H1 (cell line): ENCODE results near the gene CDON. TPM values are rescaled to one million over a fixed set of nuclear protein-coding genes. Genes with fewer than 3 reads are reported as not detected.

Experiments used
- CTCF ChIA-PET: fragments of 300-600 bp; sonication (Branson Sonifier 250); formaldehyde crosslinking; loops from one replicate; lab custom pipeline; 2021; ENCODE audit not compliant: partially characterized antibody; lab: Charles Lee
- POLR2A ChIA-PET: fragments of 300-600 bp; sonication (Branson Sonifier 250); formaldehyde crosslinking; loops from one replicate; lab custom pipeline; 2021; ENCODE audit warnings: inconsistent platforms; ENCODE audit not compliant: partially characterized antibody; lab: Charles Lee
- DNase-seq, 2 experiments: peaks; one replicate each; pipeline versions ENCODE4 v3.0.0 to v3.0.0-alpha.2; 2010 to 2022; ENCODE audit warnings: low spot score in 2 of 2, low read depth in 1 of 2, mixed read lengths in 1 of 2
- FAIRE-seq: peaks from 2 replicates; lab custom pipeline; 2011; peaks lifted over from hg19 to GRCh38; lab: Jason Lieb, UNC
- H2AFZ ChIP-seq: 2 replicates; pipeline ENCODE4 v1.8.1; 2012; ENCODE audit warnings: low read length, inconsistent platforms
- H2AK5ac ChIP-seq: 2 replicates; pipeline ENCODE4 v1.6.1; 2013; ENCODE audit warnings: low read depth, low read length
- H2BK120ac ChIP-seq: replicated peaks from 2 replicates; pipeline ENCODE3; 2013; ENCODE audit warnings: low read depth, low read length, inconsistent platforms
- H2BK12ac ChIP-seq: 2 replicates; pipeline ENCODE4 v1.6.1; 2013; ENCODE audit warnings: low read depth, low read length
- H2BK15ac ChIP-seq: 2 replicates; pipeline ENCODE4 v1.6.1; 2013; ENCODE audit warnings: low read length
- H2BK20ac ChIP-seq: 2 replicates; pipeline ENCODE4 v1.6.1; 2013; ENCODE audit warnings: low read length
- H2BK5ac ChIP-seq: 2 replicates; pipeline ENCODE4 v1.6.1; 2013; ENCODE audit warnings: low read depth, low read length
- H3K14ac ChIP-seq: 2 replicates; pipeline ENCODE4 v1.6.1; 2013; ENCODE audit warnings: inconsistent platforms; ENCODE audit not compliant: insufficient read length
- H3K18ac ChIP-seq: 2 replicates; pipeline ENCODE4 v1.6.1; 2013; ENCODE audit warnings: low read length; ENCODE audit errors: extremely low read depth
- H3K23ac ChIP-seq: 2 replicates; pipeline ENCODE4 v1.6.1; 2013; ENCODE audit warnings: inconsistent platforms; ENCODE audit not compliant: insufficient read length
- H3K23me2 ChIP-seq: 2 replicates; pipeline ENCODE4 v1.6.1; 2013; ENCODE audit warnings: low read depth, low read length
- H3K27ac ChIP-seq: 2 replicates; pipeline ENCODE4 v1.6.1; 2011; ENCODE audit warnings: low read depth, low read length, inconsistent platforms
- H3K27me3 ChIP-seq, 4 experiments: replicated peaks in 1 of 4; 1 replicate in 1 of 4; 2 replicates in 3 of 4; pipeline versions ENCODE4 v1.6.1 to v1.8.1; 2011 to 2013; ENCODE audit warnings: low read length in 3 of 4, mild to moderate bottlenecking in 3 of 4, inconsistent platforms in 2 of 4, mixed read lengths in 2 of 4, moderate library complexity in 1 of 4; ENCODE audit not compliant: control insufficient read depth in 3 of 4, insufficient read depth in 3 of 4; ENCODE audit errors: extremely low read depth in 1 of 4
- H3K36me3 ChIP-seq, 4 experiments: 2 replicates each; pipeline versions ENCODE4 v1.6.1 to v1.8.1; 2011 to 2013; ENCODE audit warnings: mild to moderate bottlenecking in 4 of 4, low read length in 3 of 4, moderate library complexity in 2 of 4, control low read depth in 1 of 4, inconsistent platforms in 1 of 4; ENCODE audit not compliant: insufficient read depth in 4 of 4, control insufficient read depth in 2 of 4
- H3K4ac ChIP-seq: replicated peaks from 2 replicates; pipeline ENCODE3; 2013; ENCODE audit warnings: low read length, low read depth, mixed read lengths, inconsistent platforms; ENCODE audit not compliant: insufficient read length
- H3K4me1 ChIP-seq, 4 experiments: replicated peaks in 1 of 4; 1 replicate in 1 of 4; 2 replicates in 3 of 4; pipeline versions ENCODE4 v1.6.1 to v1.8.1; 2011 to 2013; ENCODE audit warnings: low read length in 3 of 4, inconsistent platforms in 2 of 4, mixed read lengths in 1 of 4; ENCODE audit not compliant: insufficient read depth in 4 of 4, control insufficient read depth in 3 of 4
- H3K4me2 ChIP-seq, 2 experiments: 2 replicates each; pipeline versions ENCODE4 v1.6.1 to v1.8.1; 2011 to 2013; ENCODE audit warnings: low read depth in 2 of 2, low read length in 2 of 2, control low read depth in 1 of 2, inconsistent platforms in 1 of 2, mild to moderate bottlenecking in 1 of 2; ENCODE audit not compliant: insufficient read depth in 1 of 2
- H3K4me3 ChIP-seq, 4 experiments: fragments of 200-600, 300-600 bp in 1 of 4; sonication (generic), shearing (Covaris generic), sonication (Bioruptor Twin) in 1 of 4; 2 replicates each; pipeline versions ENCODE4 v1.5.1 to v1.8.1; 2011 to 2016; ENCODE audit warnings: low read length in 4 of 4, low read depth in 3 of 4, control low read depth in 2 of 4, inconsistent platforms in 2 of 4, mild to moderate bottlenecking in 2 of 4, mixed read lengths in 1 of 4, moderate library complexity in 1 of 4; ENCODE audit not compliant: insufficient read depth in 2 of 4; ENCODE audit errors: extremely low read depth in 1 of 4
- H3K56ac ChIP-seq: replicated peaks from 2 replicates; pipeline ENCODE3; 2013; ENCODE audit warnings: low read depth, mild to moderate bottlenecking, mixed read lengths, low read length, inconsistent platforms; ENCODE audit not compliant: insufficient read length
- H3K79me1 ChIP-seq: 2 replicates; pipeline ENCODE4 v1.6.1; 2013; ENCODE audit warnings: low read depth, low read length, control low read depth
- H3K79me2 ChIP-seq, 2 experiments: 2 replicates each; pipeline versions ENCODE4 v1.6.1 to v1.8.1; 2012 to 2013; ENCODE audit warnings: low read length in 2 of 2, mild to moderate bottlenecking in 2 of 2, inconsistent platforms in 1 of 2; ENCODE audit not compliant: insufficient read depth in 2 of 2, control insufficient read depth in 1 of 2
- H3K9ac ChIP-seq, 4 experiments: replicated peaks in 1 of 4; 1 replicate in 1 of 4; 2 replicates in 3 of 4; pipeline versions ENCODE4 v1.6.1 to v1.8.1; 2011 to 2013; ENCODE audit warnings: low read depth in 3 of 4, low read length in 3 of 4, control low read depth in 2 of 4, mild to moderate bottlenecking in 2 of 4, moderate library complexity in 2 of 4, inconsistent platforms in 1 of 4; ENCODE audit errors: extremely low read depth in 1 of 4
- H3K9me3 ChIP-seq, 2 experiments: 2 replicates each; pipeline versions ENCODE4 v1.6.1 to v1.8.1; 2012 to 2013; ENCODE audit warnings: mild to moderate bottlenecking in 2 of 2, moderate library complexity in 2 of 2, control low read depth in 1 of 2, inconsistent platforms in 1 of 2, low read depth in 1 of 2, low read length in 1 of 2, mixed read lengths in 1 of 2; ENCODE audit not compliant: insufficient read depth in 2 of 2
- H4K20me1 ChIP-seq, 2 experiments: replicated peaks in 1 of 2; 2 replicates each; pipeline versions ENCODE3 to v1.8.1; 2011 to 2013; ENCODE audit warnings: inconsistent platforms in 2 of 2, low read length in 2 of 2, mild to moderate bottlenecking in 1 of 2; ENCODE audit not compliant: insufficient read depth in 2 of 2, control insufficient read depth in 1 of 2
- H4K5ac ChIP-seq: 2 replicates; pipeline ENCODE4 v1.6.1; 2013; ENCODE audit warnings: low read length, low read depth, mixed read lengths, inconsistent platforms; ENCODE audit not compliant: insufficient read length
- H4K8ac ChIP-seq: 2 replicates; pipeline ENCODE4 v1.8.0; 2013; ENCODE audit warnings: mild to moderate bottlenecking, moderate library complexity, low read length, inconsistent platforms; ENCODE audit not compliant: insufficient read depth; ENCODE audit errors: extremely low read depth
- H4K91ac ChIP-seq: replicated peaks from 2 replicates; pipeline ENCODE3; 2013; ENCODE audit warnings: low read length, mixed read lengths, inconsistent platforms; ENCODE audit not compliant: insufficient read length
- BCL11A ChIP-seq, 2 experiments: IDR thresholded peaks; one replicate each; pipeline ENCODE4 v1.6.1; 2011; ENCODE audit warnings: low read depth in 2 of 2, low read length in 2 of 2, mild to moderate bottlenecking in 2 of 2
- BRCA1 ChIP-seq: IDR thresholded peaks from 2 replicates; pipeline ENCODE4 v1.6.1; 2012; ENCODE audit warnings: low read depth, low read length, improper control_type of control experiment
- CBX5 ChIP-seq: fragments of 300-800, 300-1000 bp; sonication (generic); IDR thresholded peaks from 2 replicates; pipeline ENCODE4 v1.7.1; 2016; ENCODE audit warnings: antibody characterized with exemption, low read length, low read depth
- EGR1 ChIP-seq: IDR thresholded peaks from 2 replicates; pipeline ENCODE4 v1.6.1; 2011; ENCODE audit warnings: low read depth, low read length, borderline replicate concordance
- EZH2 ChIP-seq: fragments of 200-600 bp; sonication (generic); IDR thresholded peaks from 2 replicates; pipeline ENCODE4 v1.7.1; 2012; ENCODE audit warnings: low read depth, mild to moderate bottlenecking, moderate library complexity, low read length, inconsistent platforms; ENCODE audit not compliant: severe bottlenecking
- FOSL1 ChIP-seq: IDR thresholded peaks from 2 replicates; pipeline ENCODE4 v1.6.1; 2011; ENCODE audit warnings: mild to moderate bottlenecking, low read depth, low read length, moderate library complexity; ENCODE audit not compliant: insufficient read depth
- HDAC6 ChIP-seq: IDR thresholded peaks from one replicate; pipeline ENCODE4 v1.7.1; 2012; ENCODE audit warnings: low read depth, mild to moderate bottlenecking, inconsistent platforms, low read length, moderate library complexity
- JUN ChIP-seq: IDR thresholded peaks from 2 replicates; pipeline ENCODE4 v1.6.1; 2011; ENCODE audit warnings: low read depth, mild to moderate bottlenecking, improper control_type of control experiment, low read length
- KDM5A ChIP-seq: fragments of 200-600 bp; IDR thresholded peaks from 2 replicates; pipeline ENCODE4 v1.7.1; 2012; ENCODE audit warnings: mild to moderate bottlenecking, low read length, inconsistent platforms, mixed read lengths
- NRF1 ChIP-seq: IDR thresholded peaks from 2 replicates; pipeline ENCODE4 v1.6.1; 2011; ENCODE audit warnings: mild to moderate bottlenecking, low read depth, low read length, improper control_type of control experiment
- POLR2AphosphoS5 ChIP-seq: IDR thresholded peaks from 2 replicates; pipeline ENCODE4 v1.6.1; 2011; ENCODE audit warnings: low read depth, low read length
- SIX5 ChIP-seq: IDR thresholded peaks from 2 replicates; pipeline ENCODE4 v1.6.1; 2011; ENCODE audit warnings: mild to moderate bottlenecking, low read depth, low read length
- SRF ChIP-seq: IDR thresholded peaks from 2 replicates; pipeline ENCODE4 v1.6.1; 2011; ENCODE audit warnings: mild to moderate bottlenecking, low read depth, low read length, moderate library complexity
- SUZ12 ChIP-seq: fragments of 200-600 bp; sonication (generic); IDR thresholded peaks from 2 replicates; pipeline ENCODE4 v1.6.1; 2012; ENCODE audit warnings: mild to moderate bottlenecking, inconsistent platforms, low read length, moderate library complexity, mixed read lengths
- TCF12 ChIP-seq: IDR thresholded peaks from 2 replicates; pipeline ENCODE4 v1.6.1; 2011; ENCODE audit warnings: low read depth, mild to moderate bottlenecking, low read length
- WGBS, 2 experiments: shearing (Covaris generic) in 1 of 2; methylation state at CpG; one replicate each; pipeline versions ENCODE4 v1.1.6 to v1.1.7; 2013 to 2015; ENCODE audit warnings: low lambda C conversion rate in 2 of 2, mixed read lengths in 2 of 2, inconsistent platforms in 1 of 2, low coverage in 1 of 2, missing lambda C conversion rate in 1 of 2; ENCODE audit not compliant: insufficient replicate concordance in 2 of 2, insufficient coverage in 1 of 2, insufficient read length in 1 of 2; ENCODE audit errors: extremely low coverage in 1 of 2, missing lambda C conversion rate in 1 of 2; 5-methylcytosine and 5-hydroxymethylcytosine counted together
- polyA plus RNA-seq, 7 experiments: library from polyadenylated mRNA; depleted of rRNA in 3 of 7; stranded (reverse) in 5 of 7; unstranded in 2 of 7; fragments of >200 nt in 5 of 7; fragments of 200-250 nt in 2 of 7; gene quantifications; 1 replicate in 5 of 7; 2 replicates in 1 of 7; 4 replicates in 1 of 7; pipeline versions ENCODE4 v1.2.1 to v1.2.3, GENCODE V29; 2011 to 2013; ENCODE audit warnings: missing spikeins in 2 of 7, mixed read lengths in 2 of 7
- total RNA-seq: library from RNA; stranded (reverse); fragmentation: NEBNext Ultra II Directional; extraction: Animal tissue kit (Norgen Biotek cat#: 25700); gene quantifications from 2 replicates; pipeline ENCODE4 v1.2.1, GENCODE V29; 2021
- TF ChIP-seq, protein P1 (sequence below): IDR thresholded peaks from 2 replicates; pipeline ENCODE4 v1.6.1; 2012; ENCODE audit warnings: inconsistent platforms

Gene CDON
- total and polyA plus RNA-seq, 2 of the 8 experiments (the other 6 are each of a cell fraction or from before 2014, with no cell fraction given) = 11.0 to 32.5 TPM

DNA sequence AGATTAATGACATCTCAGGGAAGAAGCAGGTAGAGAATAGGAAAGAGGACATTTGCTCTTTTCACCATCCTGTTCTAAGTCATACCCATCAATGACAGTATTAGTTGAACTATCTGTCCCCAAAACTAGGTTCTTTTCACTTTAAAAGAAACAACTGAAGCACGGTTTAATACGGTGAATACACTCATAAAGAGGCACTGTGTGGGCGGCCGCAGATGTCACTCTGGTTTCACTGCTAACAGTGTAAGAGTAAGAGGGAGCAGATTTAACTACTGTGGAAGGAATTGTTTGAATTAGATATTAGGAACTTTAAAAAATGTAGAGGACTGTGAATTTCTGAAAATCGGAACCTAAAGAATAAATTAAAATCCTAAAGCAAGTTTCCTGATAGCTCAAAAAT lies 67.4 kb downstream of the CDON start:
- DNase-seq (no peak), FAIRE-seq (no peak)
- POLR2A ChIA-PET = no interaction called here
- Histone ChIP-seq H2AFZ (no peak overlapping the region), H3K18ac (no peak overlapping the region), H3K27ac (no peak overlapping the region), H2BK12ac (no peak overlapping the region), H3K79me2 (no peaks in the 10 kb centered on the region), H3K23ac (no peak overlapping the region), H2BK120ac (no peak overlapping the region), H3K4me3 (no peak overlapping the region), H3K79me1 (no peaks in the 10 kb centered on the region), H2BK15ac (no peak overlapping the region), H3K56ac (no peak overlapping the region), H3K9me3 (no peaks in the 10 kb centered on the region), H3K4me1 (peaks cover 0 to 6% (median 1%) of the 10 kb centered on the region in 4 experiments; a peak in 3 of 7 replicates), H3K23me2 (no peaks in the 10 kb centered on the region), H3K9ac (no peak overlapping the region), H2BK20ac (no peak overlapping the region), H4K20me1 (no peaks in the 10 kb centered on the region), H3K27me3 (no peaks in the 10 kb centered on the region), H4K91ac (no peak overlapping the region), H4K5ac (no peak overlapping the region), H3K4me2 (no peak overlapping the region), H2BK5ac (no peak overlapping the region), H3K36me3 (peaks cover 0 to 22% (median 6%) of the 10 kb centered on the region in 4 experiments; a peak in 5 of 8 replicates), H2AK5ac (no peak overlapping the region), H4K8ac (no peak overlapping the region), H3K14ac (no peak overlapping the region), H3K4ac (no peak overlapping the region)
- 93% methylated on average over 5 of the region's 5 CpGs; no CpG with 5 or more reads in 1 of the 2 experiments for WGBS, 2 experiments
- CTCF ChIA-PET = interaction anchor here (1.2 to 1.3 kb wide), 2 partner anchors 66 to 192 kb away, joined by 3 to 4 read pairs; no protein-coding TSS in a partner anchor
- TF ChIP-seq, protein P1, sequence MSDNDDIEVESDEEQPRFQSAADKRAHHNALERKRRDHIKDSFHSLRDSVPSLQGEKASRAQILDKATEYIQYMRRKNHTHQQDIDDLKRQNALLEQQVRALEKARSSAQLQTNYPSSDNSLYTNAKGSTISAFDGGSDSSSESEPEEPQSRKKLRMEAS = no peak
- TF ChIP-seq EGR1 (no peak), BRCA1 (no peak), FOSL1 (no peak), SUZ12 (no peak), CBX5 (no peak), HDAC6 (no peak), JUN (no peak), KDM5A (no peak), NRF1 (no peak), TCF12 (no peak), SIX5 (no peak), BCL11A (IDR thresholded peaks at IDR 0.05; ENCODE audit: low read depth in 2 of 2, low read length in 2 of 2) (no peak), POLR2AphosphoS5 (no peak), EZH2 (no peak), SRF (no peak)
